C4-2B (cell line): ENCODE data around the gene LANCL2.
A peak's percentile ranks its signal among the peaks of the same experiment; 100 is the strongest.
"Not testable (repeated sequence)": the region's sequence is repeated elsewhere in the genome, so short reads cannot be mapped to it uniquely, and the experiment has no call there.

Experiments
- H3K27ac ChIP-seq: fragments of 450-650 bp; 2 replicates; pipeline ENCODE4 v1.5.1; 2017
- CTCF ChIP-seq: fragments of 450-650 bp; conservative IDR thresholded peaks from 2 replicates; pipeline ENCODE4 v1.5.1; 2017; ENCODE audit warnings: mild to moderate bottlenecking
- ZFX ChIP-seq: fragments of 450-650 bp; IDR thresholded peaks from 2 replicates; pipeline ENCODE4 v1.6.1; 2017

The LANCL2 gene

GRCh38 chr7:55387062-55387965 is 22.2 kb downstream of the LANCL2 start:
- H3K27ac ChIP-seq: no peak overlapping the region
- TF ChIP-seq CTCF: no peak
- no peak for TF ChIP-seq ZFX

GRCh38 chr7:55396233-55396785 is 31.2 kb downstream of the LANCL2 start:
- H3K27ac ChIP-seq: no peak overlapping the region
- TF ChIP-seq CTCF: no peak
- TF ChIP-seq ZFX: no peak

GRCh38 chr7:55397617-55398016 is 32.5 kb downstream of the LANCL2 start:
- H3K27ac ChIP-seq: no peak overlapping the region
- TF ChIP-seq ZFX (no peak), CTCF (no peak)

- no peak for TF ChIP-seq CTCF
- TF ChIP-seq ZFX: no peak
- H3K27ac ChIP-seq: no peak overlapping the region
Measured at GRCh38 chr7:55400191-55400590, 35.1 kb downstream of the LANCL2 start.

- H3K27ac ChIP-seq: not testable (repeated sequence)
Measured at GRCh38 chr7:55402506-55402905, 37.4 kb downstream of the LANCL2 start.

GRCh38 chr7:55405856-55406541 is 40.9 kb downstream of the LANCL2 start:
- TF ChIP-seq ZFX (no peak), CTCF (no peak)
- H3K27ac ChIP-seq: no peak overlapping the region

- no peak for TF ChIP-seq ZFX
- TF ChIP-seq CTCF: peak; percentile 35
- no peak overlapping the region for H3K27ac ChIP-seq
Measured at GRCh38 chr7:55409482-55410225, 44.5 kb downstream of the LANCL2 start.
